ENCODE data around the gene NAT14.

Gene NAT14

GRCh38 chr19:55453511-55454260 lies 31.3 kb upstream of the NAT14 start:
- DNase-seq = no peak

- peak; percentile 9 for DNase-seq
Measured at GRCh38 chr19:55454787-55455243, 30.2 kb upstream of the NAT14 start.

- DNase-seq = no peak
Measured at GRCh38 chr19:55455576-55456235, 29.3 kb upstream of the NAT14 start.

GRCh38 chr19:55456347-55456746 lies 28.6 kb upstream of the NAT14 start:
- no peak for DNase-seq

GRCh38 chr19:55457683-55458457 lies 27.1 kb upstream of the NAT14 start:
- DNase-seq = no peak

- no peak for DNase-seq
Measured at GRCh38 chr19:55459551-55459949, 25.4 kb upstream of the NAT14 start.

GRCh38 chr19:55459950-55460657 lies 24.9 kb upstream of the NAT14 start:
- no peak for DNase-seq

GRCh38 chr19:55460670-55461258 lies 24.2 kb upstream of the NAT14 start:
- peak; percentile 17 for DNase-seq

GRCh38 chr19:55461259-55461973 lies 23.6 kb upstream of the NAT14 start, which contains the start of gene ISOC2:
Gene ISOC2, minus strand, starts transcription at chr19:55461642. Its CDS starts 5,156 bp downstream, at chr19:55456486.
- peak; percentile 100 for DNase-seq

- no peak for DNase-seq
Measured at GRCh38 chr19:55461974-55462626, 22.9 kb upstream of the NAT14 start.

GRCh38 chr19:55462722-55463121 lies 22.3 kb upstream of the NAT14 start:
- no peak for DNase-seq

- no peak for DNase-seq
Measured at GRCh38 chr19:55463583-55464031, 21.4 kb upstream of the NAT14 start.

GRCh38 chr19:55464039-55464661 lies 20.8 kb upstream of the NAT14 start:
- no peak for DNase-seq

- DNase-seq = no peak
Measured at GRCh38 chr19:55464662-55465054, 20.3 kb upstream of the NAT14 start, which contains the start of gene C19orf85. Gene C19orf85, minus strand, starts transcription at chr19:55464751. Its CDS starts 197 bp downstream, at chr19:55464554.

GRCh38 chr19:55465460-55466240 lies 19.3 kb upstream of the NAT14 start:
- DNase-seq = no peak

GRCh38 chr19:55466241-55466614 lies 18.8 kb upstream of the NAT14 start:
- DNase-seq = no peak

GRCh38 chr19:55467236-55468053 lies 17.5 kb upstream of the NAT14 start:
- DNase-seq = peak; percentile 61

GRCh38 chr19:55468054-55468393 lies 17.0 kb upstream of the NAT14 start:
- no peak for DNase-seq

- no peak for DNase-seq
Measured at GRCh38 chr19:55471266-55471665, 13.7 kb upstream of the NAT14 start.

All from effector CD8-positive, alpha-beta T cell (primary cell).